ENCODE data around the gene DGKG.

DGKG gene

DNA sequence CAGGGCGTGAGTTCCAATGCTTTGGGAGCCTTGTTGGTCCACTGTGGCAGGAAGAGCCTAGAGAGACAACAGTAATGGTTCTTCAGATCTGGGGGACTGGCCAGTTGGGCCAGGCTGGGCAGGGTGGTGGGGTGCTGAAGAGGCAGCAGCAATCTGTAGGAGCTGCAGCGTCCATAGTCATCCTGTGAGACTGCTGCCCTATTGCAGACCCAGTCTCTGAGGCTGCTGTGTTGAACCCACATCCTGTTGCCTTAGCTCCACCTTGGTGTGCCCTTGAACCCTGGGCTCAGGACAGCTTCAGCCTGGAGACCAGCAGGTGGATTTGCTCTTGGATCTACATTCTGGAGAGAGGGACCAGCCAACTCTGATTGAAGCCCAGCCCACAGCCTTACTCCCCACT lies 229.5 kb downstream of the DGKG start:
- no peak for DNase-seq

DNA sequence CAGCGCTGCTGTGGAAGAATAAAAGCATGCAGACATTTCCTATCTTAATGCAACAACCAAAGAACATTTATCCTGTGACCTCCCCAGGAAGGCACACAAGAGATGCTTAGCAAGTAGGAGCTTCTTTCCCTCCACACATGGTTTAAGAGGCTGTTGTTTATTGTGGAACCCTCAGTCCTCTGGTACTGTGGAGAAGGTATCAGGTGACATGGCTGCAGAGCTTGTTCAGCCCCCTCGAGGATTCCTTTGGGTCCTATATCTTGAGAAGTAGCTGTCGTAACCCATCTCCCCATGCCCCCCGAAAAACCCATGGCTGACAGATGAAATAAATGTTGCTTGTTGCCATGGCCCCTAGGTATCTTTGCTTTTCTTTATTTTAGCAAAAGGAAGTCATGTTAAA lies 232.8 kb downstream of the DGKG start:
- DNase-seq, result no peak

DNA sequence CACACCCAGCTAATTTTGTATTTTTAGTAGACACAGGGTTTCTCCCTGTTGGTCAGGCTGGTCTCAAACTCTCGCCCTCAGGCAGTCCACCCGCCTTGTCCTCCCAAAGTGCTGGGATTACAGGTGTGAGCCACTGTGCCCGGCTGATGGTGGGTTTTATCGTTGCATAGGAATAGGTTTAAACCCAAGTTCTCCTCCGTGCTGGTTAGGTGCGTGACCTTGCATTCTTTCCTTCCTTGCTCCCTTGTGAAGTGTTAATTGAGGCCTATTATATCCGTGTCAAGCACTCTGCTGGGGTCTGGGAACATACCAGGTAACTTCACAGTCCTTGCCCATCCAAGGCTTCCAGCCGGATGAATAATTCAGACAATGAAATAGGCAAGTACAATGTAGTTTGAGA lies 233.9 kb downstream of the DGKG start:
- no peak for DNase-seq

DNA sequence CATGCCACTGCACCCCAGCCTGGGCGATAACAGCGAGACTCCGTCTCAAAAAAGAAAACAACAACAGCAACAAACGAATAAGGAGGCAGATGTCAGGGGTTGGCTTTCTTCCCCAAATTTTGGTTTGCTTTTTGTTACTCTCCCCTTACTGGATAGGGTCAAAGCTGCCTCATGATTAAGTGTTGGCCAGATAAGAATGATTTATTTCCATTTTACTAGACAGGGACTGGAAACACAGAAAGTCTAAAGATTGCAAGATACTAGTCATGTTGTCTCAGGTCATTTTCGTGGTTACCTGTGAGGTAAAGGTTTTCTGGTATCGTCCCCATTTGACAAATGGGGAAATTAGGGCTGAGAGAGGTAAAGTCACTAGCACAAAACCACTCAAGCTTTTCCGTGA lies 234.6 kb downstream of the DGKG start:
- no peak for DNase-seq

DNA sequence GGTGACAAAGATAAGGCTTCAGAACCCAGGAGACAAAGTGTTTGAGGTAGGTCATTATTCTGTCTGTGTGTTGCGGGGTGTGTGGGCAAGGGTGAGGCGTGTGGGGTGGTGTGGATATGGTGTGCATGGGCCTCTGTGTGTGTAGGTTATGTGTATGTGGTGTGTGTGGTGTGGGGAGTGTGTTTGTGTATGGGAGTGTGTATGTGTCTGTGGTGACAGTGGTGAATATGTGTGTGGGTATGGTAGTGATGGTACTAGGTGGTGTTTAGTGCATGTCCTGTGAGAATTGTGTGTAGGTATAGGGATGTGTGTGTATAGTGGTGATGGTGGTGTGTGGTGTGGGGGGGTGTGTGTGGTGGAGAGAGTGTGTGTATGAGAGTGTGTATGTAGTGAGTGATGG lies 236.9 kb downstream of the DGKG start:
- DNase-seq, result no peak

DNA sequence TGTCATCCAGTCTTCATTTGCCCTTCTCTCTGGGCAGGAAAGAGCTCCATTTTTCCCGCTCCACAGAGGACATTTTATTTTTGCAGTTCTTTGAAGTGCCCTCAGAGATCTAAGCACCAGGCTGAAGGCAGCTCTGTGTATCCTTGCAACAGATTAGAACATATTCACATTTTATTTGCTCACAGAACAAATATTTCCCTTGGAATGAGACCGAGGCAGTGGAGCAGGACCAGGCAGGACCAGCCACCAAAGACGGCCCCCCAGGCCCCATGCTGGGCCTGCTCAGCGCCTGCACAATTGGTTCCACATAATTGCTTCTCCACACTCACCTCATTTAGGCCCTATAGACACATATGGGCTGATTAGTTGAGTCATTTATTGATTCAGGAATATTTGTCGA lies 237.4 kb downstream of the DGKG start:
- DNase-seq, result no peak

DNA sequence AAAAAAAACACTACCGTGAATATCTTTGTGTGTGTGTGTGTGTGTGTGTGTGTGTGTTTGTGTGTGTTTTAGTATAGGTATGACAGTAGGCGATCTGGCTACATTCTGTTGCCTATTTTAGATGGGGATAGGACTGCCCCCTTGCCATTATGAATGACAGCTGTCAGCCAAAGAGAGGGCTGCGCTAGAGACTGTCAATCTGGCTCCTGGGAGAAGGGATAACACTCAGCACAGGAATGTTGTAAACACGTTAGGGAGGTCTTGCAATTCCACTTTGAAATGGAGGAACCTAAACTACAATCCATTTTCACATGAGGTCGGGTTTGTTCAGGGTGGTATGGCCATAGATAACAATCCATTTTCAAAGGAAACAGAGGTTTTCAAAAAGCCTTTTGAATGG lies 239.0 kb downstream of the DGKG start:
- no peak for DNase-seq

DNA sequence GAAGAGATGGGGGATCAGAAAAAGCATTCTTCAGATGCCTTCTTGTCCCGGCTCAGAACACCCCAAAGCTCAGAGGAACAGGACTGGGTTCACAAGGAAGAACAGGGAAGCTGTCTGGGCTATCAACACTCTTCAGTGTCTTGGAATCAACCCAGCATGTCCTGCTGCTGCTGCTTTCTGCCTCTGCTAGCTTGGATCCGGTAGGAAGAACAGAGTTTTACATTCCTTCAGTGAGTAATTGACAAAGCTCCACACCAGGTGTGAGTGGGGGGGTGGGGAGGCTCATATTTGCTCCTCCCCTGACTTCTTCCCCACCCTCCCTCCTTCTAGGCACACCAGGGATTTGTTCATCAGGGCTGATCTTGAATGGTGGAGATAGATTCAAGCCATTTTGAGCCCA lies 240.1 kb downstream of the DGKG start:
- no peak for DNase-seq

DNA sequence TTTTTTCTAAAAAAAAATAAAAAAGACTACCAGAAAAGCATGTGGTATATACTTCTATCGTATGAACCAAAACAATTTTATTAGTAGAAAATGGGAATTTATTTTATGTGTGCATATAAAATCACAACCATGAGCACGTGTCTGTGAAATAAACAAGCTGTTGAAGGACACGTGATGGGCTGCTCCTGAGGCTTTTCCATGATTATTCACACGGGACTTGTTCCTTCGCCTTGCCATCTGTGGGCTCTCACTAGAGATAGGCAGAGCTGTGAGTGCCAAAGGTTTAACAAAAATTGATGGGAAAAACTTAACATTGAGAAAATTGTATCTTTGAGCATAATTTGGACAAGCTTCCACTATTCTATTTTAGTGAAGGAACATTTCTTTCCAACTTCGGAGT lies 240.8 kb downstream of the DGKG start:
- no peak for DNase-seq

DNA sequence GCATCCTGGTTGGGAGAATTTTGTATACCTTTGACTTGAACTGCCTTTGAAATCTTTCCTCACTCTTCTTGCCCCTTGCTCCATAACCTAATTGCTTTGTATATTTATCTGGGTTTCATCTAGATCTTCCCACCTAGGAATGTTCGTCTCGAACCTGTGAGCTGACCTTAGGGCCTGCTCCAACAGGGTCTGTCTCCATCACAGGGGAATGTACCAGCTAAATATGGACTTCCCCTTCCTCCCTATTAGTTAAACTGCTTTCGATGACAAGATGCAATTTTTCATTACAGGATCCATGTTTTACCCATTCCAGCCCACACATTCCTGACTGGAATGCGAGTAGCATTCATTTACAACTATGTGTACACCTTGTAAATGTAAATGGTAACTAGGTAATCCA lies 242.5 kb downstream of the DGKG start:
- no peak for DNase-seq

DNA sequence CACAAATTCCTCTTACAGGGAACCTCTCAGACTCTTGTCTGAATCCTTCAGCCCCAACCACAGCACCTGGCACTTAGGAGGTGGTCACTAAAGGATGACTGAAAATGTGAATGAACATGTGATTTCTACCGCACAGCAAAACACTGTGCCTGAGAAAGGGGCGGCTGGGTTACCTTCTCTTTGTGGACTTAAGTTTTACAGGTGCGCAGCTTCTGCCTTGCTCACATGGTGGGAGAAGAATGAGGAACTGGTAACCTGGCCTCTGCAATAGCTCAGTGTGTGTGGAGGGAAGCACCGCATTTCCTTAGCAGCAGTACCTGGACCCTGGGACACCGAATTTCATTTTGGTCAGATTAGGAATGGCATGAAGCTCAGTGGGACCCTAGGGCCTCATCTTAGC lies 243.3 kb downstream of the DGKG start:
- DNase-seq, result no peak

DNA sequence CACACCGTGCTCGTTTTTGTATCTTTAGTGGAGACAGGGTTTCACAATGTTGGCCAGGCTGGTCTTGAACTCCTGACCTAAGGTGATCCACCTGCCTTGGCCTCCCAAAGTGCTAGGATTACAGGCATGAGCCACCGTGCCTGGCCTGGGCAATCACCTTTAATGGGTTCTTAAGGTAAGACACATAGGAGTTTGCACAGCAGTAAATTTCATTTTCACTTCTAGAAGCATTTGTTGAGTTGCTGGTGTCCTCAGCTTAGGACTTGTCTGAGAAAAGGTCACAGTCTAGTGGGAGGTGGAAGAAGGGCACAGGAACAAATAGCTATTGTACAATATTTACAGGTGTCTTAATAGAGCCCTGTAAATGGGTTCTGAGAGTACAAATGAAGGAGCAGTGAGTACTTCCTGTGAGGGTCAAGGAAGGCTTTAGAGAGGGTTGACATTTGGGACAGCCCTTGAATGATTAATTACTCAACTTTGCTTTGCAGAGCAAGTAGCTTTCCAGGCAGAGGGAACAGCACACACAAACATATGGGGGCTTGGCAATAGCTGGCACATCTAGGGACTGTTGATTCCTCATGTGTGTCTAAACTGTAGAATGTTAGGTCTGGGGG lies 244.4 kb downstream of the DGKG start:
- DNase-seq, result no peak

DNA sequence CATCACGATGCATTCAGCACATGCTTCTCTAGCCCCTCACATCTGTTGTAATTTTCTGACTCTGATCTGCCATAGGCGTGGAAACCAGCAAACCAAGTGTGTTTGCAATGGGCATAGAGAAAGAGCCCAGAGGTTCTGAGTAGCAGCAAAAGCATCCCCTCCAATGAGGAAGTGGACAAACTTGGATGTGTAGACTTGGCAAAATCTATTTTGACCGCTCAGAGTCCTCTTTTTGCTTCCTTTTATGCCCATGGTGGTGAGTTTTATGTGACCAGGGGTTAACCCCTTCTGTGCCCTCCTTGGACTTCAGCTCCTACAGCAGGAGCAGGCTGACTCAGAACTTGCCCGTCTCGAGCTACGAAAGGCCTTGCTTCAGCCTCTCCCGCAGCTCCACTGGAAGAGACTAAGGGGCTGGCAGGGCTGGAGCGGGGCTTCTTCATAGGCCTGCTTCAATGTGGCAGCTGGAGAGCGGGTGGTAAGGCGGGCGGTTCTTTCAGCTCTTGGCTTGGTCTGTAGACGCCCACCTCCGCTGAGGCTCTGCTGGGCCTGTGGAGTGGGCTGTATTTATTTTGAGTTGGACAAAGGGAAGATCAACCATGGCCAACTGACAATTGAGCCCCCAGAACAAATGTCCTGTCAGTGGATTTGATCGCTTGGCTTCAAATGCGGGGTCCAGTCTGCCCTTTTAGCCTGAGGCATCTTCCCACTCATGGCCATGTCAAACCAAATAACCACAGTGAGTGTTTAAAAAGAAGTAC lies 246.6 kb downstream of the DGKG start:
- no peak for DNase-seq

DNA sequence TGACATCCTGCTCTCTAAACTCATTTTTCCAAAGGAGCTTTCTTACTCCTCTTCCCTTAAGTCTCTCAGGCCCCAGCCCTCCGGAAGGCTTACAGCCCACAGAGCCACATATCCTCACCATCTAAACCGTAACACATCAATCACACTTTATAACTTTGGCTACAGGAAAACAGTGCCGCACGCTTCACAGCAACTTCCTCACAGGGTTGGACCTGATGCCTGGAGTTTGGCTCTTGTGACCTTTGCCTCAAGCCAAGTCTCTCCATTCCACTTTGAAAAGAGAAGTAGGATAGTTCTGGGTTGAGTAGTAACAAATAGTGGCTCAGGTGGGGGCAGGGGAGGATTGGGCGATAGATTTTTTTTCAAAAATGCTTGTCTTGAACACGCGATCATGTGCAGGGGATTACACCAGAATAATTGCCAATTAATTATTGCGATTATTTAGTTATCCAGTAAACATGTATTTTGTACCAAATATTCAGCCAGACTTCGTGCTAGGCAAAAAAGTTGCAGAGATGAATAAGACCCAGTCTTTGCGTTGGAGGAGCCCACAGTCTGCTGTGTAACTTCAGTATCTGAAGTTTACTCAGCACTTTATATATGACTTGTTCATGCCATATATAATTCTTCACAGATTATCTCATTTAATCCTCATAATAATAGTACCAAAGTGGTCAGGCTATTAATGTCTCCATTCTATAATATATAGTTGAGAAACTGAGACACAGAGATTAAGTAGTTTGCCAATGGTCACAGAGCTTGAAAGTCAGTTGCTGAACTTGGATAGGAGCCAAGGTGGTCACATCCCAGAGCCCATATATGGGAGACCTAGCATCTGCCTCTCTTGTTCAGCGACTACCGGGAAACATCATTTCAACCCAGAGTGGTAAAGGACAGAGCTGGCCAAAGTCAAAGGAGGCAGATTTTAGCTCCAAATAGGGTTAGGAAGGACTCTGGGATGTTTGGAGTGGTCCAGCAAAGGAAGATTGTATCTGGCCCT lies 250.8 kb downstream of the DGKG start:
- DNase-seq, result no peak

DNA sequence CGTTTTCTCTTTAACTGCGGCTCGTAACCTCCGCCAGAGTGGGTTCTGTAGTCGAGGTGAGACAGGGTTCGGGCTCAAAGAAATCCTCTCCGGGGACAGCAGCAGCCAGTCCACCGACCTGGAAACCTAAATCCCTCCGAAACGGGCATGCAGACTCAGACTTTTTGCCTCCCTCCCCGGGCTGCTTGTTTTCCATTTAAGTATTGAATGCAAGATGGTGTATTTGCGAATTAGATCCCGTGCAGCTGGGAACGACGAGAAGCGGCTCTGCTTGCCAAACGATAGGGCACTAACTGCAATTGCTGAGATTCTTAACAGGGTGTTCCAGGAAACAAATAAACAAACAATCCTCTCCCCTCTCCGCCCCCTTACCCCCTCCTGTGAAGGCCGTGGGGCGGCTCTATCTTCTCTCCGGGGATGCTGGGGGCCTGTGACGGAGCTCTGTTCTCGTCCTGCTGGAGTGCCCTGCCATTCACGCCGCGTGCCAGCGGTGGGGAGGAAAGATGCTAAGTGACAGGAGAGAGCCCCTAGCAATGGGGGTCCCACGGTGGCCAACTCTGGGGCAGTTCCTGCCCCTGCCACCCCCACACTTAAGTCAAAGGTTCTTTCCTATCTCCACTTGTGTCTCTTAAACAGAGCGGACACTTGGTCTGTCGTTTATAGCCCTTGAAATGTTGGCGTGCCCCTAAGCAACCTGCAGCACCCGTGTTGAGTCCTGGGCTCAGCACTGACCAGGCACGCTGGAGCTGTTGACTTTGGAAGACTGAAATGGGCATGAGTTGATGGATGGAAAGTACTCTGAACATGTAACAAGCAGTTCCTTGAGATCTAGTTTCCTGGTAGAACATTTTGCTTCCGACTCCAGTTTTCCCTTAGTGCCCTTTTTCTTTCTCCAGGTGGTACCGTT lies 251.9 kb downstream of the DGKG start:
- DNase-seq, result no peak

DNA sequence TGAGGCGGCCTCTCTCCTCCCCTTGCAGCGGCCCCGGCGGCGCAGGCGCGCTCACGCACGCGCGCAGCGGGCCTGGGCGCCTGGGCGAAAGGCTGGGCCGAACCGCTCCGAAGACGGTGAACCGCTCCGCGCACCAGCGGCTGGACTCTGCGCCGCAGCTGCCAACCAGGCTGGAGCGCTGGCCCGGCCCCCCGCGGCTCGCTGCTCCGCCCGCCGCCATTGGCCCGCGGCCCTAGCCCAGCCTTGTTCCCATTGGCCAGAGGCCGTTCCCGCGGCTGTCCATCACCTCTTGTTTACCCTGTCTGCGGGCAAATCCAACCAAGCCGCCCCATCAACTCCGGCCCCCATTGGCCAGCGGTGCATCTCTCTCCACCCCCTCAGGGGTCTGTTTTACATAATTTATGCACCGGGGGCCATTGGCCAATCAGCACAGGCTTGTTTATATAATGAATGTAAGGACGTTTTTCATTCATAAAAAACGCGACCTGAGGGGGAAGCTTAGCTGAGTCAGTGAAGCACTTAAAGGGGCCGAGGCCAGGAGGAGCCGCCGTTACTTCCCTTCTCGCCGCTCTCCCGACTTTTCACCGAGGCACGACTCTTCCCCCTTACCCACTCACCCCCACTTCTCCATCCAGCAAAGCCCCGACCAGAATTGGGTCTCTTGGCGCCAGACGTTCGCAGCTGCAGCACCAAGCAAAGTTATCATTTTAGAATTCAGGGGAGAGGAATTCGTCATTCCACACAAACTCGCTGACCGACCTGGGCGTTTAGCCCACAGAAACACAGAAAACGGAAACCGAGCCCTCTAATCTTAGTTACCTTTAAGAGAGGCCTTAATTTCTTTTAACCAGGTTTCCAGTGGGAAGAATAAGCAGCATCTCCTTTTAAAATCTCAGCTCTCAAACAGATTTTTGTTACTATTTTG lies 252.8 kb downstream of the DGKG start, which contains the start of gene ETV5:
Gene ETV5 (minus strand): TSS at position 149 of the 925 bp plus-strand sequence. CDS start 3,221 bp downstream, outside the sequence.
- DNase-seq, result peak; percentile 98 to 99

DNA sequence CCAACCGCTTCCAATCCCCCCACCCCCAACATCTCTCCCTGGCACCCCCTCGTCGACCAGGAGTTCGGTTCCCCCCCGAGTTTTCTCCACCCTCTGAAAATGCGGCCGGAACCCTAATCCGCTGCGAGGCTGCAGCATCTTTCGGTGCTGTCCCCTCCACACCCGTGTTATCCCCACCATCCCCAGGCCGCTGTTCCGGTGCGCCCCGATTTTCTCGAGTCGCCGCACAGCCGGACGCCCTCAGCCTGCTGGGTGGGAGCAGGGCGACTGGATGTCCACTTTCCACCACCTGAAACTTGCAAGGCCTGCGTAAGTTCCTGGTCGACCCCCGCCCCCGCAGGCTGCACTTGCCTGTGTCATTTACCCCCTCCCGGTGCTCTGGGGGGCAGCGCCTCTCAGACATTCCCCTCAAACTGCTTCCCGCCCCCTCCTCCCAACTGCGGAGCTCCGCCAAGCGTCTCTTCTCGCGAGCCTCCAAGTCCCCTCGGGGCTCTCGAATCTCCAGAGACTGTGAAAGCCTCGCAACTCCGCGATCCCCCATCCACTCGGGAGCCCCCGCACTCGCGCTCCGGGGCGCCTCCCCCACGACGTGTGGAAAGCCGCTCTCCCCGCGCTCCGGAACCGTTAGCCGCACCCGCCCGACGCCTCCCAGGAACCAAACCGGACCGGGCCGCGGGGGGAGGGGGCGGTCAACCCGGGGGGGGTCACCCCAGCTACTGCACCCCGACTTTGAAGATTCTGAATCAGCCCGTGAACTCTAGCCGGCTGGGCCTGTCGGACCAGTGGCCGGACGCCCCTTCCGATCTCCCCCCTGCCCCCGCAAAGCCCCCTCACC lies 253.7 kb downstream of the DGKG start:
- DNase-seq, result peak in 1 of 2 experiments; percentile 12

DNA sequence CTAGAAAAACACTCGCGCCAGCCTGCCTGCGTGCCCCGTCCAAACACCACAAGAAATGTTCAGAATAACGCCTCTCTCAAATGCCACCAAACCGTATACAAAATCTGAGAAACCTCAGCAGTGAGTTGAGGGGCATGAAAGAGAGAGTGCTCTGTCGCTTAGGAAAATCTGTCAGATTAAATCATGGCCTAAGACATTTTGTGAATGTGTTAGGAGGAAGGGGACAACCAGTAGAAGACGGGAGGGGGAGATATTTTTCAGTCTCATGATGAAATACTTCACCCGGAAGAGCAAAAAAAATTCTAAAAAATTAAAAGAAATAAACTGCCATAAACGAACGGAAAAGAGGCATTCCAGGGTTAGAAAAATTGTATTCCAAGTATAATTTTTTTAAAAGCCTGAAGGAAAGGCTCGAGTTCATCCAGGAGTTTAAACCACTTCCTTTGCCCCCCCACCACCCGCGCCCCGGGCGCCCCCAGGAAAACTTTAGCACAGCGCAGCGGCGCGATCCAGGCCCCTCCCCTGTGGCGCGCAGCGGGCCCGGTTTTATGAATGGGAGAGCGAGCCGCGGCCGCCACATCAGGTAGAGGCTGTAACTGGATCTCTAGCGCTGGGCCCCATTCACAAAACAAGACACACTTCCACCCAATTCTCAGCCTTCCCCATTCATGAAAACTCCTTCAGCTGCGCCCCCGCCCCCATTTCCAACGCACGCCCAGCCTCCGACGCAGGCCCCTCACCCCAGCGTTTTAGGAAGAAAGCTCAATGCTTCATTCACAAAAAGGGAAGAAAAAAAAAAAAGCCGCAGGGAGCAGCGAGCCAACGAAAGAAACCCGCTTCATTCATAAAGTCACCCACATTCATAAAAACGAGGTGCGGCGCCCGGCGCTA lies 254.6 kb downstream of the DGKG start:
- DNase-seq, result peak; percentile 68 to 75

DNA sequence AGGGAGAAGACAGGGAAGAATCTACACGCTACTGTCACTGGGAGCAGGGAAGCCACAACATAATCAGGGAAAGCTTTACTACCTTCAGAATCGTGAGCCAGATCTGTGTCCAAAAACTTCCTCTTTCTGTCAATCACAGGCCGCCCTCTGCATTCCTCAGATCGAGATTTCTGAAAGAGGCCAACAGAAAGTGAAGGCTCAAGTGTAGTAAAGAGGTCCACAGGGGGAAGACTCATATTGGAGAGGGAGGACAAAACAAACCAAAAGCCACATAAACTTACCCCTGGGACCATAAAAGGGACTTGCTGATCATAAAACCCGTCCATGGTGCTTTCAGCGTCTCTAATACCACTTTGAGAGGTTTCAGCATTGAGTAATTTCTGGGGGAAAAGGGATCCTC lies 256.5 kb downstream of the DGKG start:
- DNase-seq, result no peak

Measured in NCI-H2081 (cell line).